HL-60 (cell line): Measurements from ENCODE around the gene LEPROT.

Experiments used
- TF ChIP-seq, protein P1 (sequence below): IDR thresholded peaks from one replicate; pipeline ENCODE4 v1.5.1; 2011; ENCODE audit warnings: low read length, control low read depth, inconsistent platforms; ENCODE audit not compliant: insufficient read depth
- TF ChIP-seq, protein P2 (sequence below): IDR thresholded peaks from 2 replicates; pipeline ENCODE4 v1.6.1; 2012; ENCODE audit warnings: low read depth; ENCODE audit not compliant: insufficient replicate concordance

DNA sequence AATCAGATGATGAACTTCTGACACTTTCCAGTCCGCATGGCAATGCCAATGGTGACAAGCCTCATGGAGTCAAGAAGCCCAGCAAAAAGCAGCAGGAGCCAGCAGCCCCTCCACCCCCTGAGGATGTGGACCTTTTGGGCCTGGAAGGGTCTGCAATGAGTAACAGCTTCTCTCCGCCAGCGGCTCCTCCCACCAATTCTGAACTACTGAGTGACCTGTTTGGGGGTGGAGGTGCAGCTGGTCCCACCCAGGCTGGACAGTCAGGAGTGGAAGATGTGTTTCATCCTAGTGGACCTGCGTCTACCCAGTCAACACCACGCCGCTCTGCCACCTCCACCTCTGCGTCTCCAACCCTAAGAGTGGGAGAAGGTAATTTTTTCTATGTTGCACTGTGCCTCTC, 28.0 kb upstream of the LEPROT start:
- TF ChIP-seq, protein P1, sequence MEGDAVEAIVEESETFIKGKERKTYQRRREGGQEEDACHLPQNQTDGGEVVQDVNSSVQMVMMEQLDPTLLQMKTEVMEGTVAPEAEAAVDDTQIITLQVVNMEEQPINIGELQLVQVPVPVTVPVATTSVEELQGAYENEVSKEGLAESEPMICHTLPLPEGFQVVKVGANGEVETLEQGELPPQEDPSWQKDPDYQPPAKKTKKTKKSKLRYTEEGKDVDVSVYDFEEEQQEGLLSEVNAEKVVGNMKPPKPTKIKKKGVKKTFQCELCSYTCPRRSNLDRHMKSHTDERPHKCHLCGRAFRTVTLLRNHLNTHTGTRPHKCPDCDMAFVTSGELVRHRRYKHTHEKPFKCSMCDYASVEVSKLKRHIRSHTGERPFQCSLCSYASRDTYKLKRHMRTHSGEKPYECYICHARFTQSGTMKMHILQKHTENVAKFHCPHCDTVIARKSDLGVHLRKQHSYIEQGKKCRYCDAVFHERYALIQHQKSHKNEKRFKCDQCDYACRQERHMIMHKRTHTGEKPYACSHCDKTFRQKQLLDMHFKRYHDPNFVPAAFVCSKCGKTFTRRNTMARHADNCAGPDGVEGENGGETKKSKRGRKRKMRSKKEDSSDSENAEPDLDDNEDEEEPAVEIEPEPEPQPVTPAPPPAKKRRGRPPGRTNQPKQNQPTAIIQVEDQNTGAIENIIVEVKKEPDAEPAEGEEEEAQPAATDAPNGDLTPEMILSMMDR = no peak
- TF ChIP-seq, protein P2, sequence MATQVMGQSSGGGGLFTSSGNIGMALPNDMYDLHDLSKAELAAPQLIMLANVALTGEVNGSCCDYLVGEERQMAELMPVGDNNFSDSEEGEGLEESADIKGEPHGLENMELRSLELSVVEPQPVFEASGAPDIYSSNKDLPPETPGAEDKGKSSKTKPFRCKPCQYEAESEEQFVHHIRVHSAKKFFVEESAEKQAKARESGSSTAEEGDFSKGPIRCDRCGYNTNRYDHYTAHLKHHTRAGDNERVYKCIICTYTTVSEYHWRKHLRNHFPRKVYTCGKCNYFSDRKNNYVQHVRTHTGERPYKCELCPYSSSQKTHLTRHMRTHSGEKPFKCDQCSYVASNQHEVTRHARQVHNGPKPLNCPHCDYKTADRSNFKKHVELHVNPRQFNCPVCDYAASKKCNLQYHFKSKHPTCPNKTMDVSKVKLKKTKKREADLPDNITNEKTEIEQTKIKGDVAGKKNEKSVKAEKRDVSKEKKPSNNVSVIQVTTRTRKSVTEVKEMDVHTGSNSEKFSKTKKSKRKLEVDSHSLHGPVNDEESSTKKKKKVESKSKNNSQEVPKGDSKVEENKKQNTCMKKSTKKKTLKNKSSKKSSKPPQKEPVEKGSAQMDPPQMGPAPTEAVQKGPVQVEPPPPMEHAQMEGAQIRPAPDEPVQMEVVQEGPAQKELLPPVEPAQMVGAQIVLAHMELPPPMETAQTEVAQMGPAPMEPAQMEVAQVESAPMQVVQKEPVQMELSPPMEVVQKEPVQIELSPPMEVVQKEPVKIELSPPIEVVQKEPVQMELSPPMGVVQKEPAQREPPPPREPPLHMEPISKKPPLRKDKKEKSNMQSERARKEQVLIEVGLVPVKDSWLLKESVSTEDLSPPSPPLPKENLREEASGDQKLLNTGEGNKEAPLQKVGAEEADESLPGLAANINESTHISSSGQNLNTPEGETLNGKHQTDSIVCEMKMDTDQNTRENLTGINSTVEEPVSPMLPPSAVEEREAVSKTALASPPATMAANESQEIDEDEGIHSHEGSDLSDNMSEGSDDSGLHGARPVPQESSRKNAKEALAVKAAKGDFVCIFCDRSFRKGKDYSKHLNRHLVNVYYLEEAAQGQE = no peak
